ENCODE measurements around the gene ATG2A. TPM values are rescaled to one million over a fixed set of nuclear protein-coding genes. Genes with fewer than 3 reads are reported as not detected.

ATG2A gene
- total and polyA plus RNA-seq, 9 of the 15 experiments (the other 6 are each of a cell fraction or from before 2014, with no cell fraction given): 0.25 to 45.9 (median 5.2) TPM

DNA sequence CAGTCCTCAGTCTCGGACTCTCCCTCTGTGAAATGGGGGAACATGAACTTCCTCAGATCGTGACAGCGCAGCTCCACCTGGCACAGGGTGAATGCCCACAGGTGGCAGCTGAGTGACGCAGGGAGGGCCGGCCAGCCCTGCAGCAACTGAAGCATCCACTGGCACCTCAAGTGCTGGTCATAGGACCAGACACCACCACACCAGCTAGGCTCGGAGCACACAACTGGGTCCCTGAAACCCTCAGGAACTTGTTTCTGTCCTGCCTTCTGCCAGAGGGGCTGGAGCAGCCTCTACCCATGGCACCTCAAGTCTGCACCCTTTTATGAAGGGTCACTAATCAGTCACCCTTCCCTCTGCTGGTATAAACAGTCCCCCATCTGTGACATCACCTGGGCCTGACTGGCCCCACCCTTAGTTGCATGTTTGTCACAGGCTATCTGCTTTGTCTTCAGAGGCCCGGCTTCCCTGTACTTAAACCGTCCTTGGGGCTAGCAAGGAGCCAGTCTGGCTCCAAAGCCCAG is 65.1 kb downstream of the ATG2A start (continued):
- TF ChIP-seq JUND (IDR thresholded peaks at IDR 0.05; ENCODE audit: borderline replicate concordance, low read depth, low read length): peak; percentile 21; the same call in 1 of the 2 replicates
- TF ChIP-seq JUND (tag; IDR thresholded peaks at IDR 0.05; ENCODE audit: borderline replicate concordance, low read depth, low read length): no peak
- TF ChIP-seq ATF7 (IDR thresholded peaks at IDR 0.05): 0 out of 2 replicates have a peak, but pooled peaks have one; percentile 41
- peak; percentile 48; the same call in 1 of the 2 replicates for TF ChIP-seq ATF3 (IDR thresholded peaks at IDR 0.05)
- TF ChIP-seq ATF3 (CRISPR knock-in tag; conservative IDR thresholded peaks at IDR 0.05): no peak

GRCh38 chr11:64850979-64851567 is 65.9 kb downstream of the ATG2A start:
- in situ Hi-C loops (cut with MboI) (no loop called here), intact Hi-C loops (cut with micrococcal nuclease) (no loop called here)
- peak; percentile 29 for FAIRE-seq
- Histone ChIP-seq H3K4me1 (replicated peaks in 1 of 2; ENCODE audit: control insufficient read depth in 2 of 2, insufficient read depth in 2 of 2, low read length in 2 of 2) (peaks cover 48 to 90% of the 10 kb centered on the region in 2 experiments), H3K36me3 (ENCODE audit: control insufficient read depth, insufficient read depth, low read length) (peaks cover 29% of the 10 kb centered on the region; the same call in 2 of the 3 replicates), H3K27ac (ENCODE audit: extremely low read depth, low read depth, low read length) (0 out of 3 replicates have a peak overlapping the region, but pooled peaks have one; percentile 24), H3K9me3 (replicated peaks; ENCODE audit: control insufficient read depth, insufficient read depth, low read depth, low read length) (no peaks in the 10 kb centered on the region), H4K20me1 (replicated peaks; ENCODE audit: control insufficient read depth, insufficient read depth, low read length) (no peaks in the 10 kb centered on the region), H3K27me3 (ENCODE audit: control insufficient read depth in 2 of 2, insufficient read depth in 2 of 2, low read length in 2 of 2) (no peaks in the 10 kb centered on the region), H3K9me1 (ENCODE audit: control insufficient read depth, insufficient read depth, low read length) (no peaks in the 10 kb centered on the region), H2AFZ (ENCODE audit: low read depth, low read length) (no peak overlapping the region), H3K79me2 (ENCODE audit: control insufficient read depth, insufficient read depth, low read length) (peaks cover 3% of the 10 kb centered on the region; the same call in 2 of the 3 replicates), H3K4me3 (no peak overlapping the region), H3K4me2 (ENCODE audit: insufficient read depth, low read length) (no peak overlapping the region), H3K9ac (ENCODE audit: insufficient read depth in 1 of 2, low read depth in 2 of 2, low read length in 2 of 2) (peak overlapping the region in 1 of 2 experiments; percentile 80; a peak in 2 of 4 replicates)
- 60% methylated on average over 10 of the region's 13 CpGs for WGBS (ENCODE audit: insufficient coverage, low coverage, missing lambda C conversion rate)
- no TSS peak for BruUV-seq (replicated peaks)
- POLR2A ChIA-PET: interaction anchor here (0.6 to 3.0 kb wide), 6 partner anchors 16 to 284 kb away, joined by 3 to 12 read pairs (median 4); no protein-coding TSS in a partner anchor
- DNase-seq (ENCODE audit: extremely low read depth in 1 of 4, low spot score in 3 of 4): peak in 1 of 4 experiments; percentile 29
- CTCF ChIA-PET (ENCODE audit: low intra/inter-chr PET ratio): no interaction called here
- no peak for ATAC-seq
- no peak for TF ChIP-seq ZBTB12 (CRISPR knock-in tag; IDR thresholded peaks at IDR 0.05)
- TF ChIP-seq, protein P1, sequence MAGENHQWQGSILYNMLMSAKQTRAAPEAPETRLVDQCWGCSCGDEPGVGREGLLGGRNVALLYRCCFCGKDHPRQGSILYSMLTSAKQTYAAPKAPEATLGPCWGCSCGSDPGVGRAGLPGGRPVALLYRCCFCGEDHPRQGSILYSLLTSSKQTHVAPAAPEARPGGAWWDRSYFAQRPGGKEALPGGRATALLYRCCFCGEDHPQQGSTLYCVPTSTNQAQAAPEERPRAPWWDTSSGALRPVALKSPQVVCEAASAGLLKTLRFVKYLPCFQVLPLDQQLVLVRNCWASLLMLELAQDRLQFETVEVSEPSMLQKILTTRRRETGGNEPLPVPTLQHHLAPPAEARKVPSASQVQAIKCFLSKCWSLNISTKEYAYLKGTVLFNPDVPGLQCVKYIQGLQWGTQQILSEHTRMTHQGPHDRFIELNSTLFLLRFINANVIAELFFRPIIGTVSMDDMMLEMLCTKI (IDR thresholded peaks at IDR 0.05; ENCODE audit: partially characterized antibody): no peak
- no peak for TF ChIP-seq MCM7 (IDR thresholded peaks at IDR 0.05)
- peak; percentile 66 for TF ChIP-seq EGR1 (conservative IDR thresholded peaks at IDR 0.05)
- TF ChIP-seq, protein P2, sequence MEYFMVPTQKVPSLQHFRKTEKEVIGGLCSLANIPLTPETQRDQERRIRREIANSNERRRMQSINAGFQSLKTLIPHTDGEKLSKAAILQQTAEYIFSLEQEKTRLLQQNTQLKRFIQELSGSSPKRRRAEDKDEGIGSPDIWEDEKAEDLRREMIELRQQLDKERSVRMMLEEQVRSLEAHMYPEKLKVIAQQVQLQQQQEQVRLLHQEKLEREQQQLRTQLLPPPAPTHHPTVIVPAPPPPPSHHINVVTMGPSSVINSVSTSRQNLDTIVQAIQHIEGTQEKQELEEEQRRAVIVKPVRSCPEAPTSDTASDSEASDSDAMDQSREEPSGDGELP (CRISPR knock-in tag; IDR thresholded peaks at IDR 0.05; ENCODE audit: borderline replicate concordance): peak; percentile 59
- TF ChIP-seq MAX (CRISPR knock-in tag; IDR thresholded peaks at IDR 0.05): 0 out of 2 replicates have a peak, but pooled peaks have one; percentile 20
- TF ChIP-seq SAFB (IDR thresholded peaks at IDR 0.05; ENCODE audit: borderline replicate concordance, low read depth, low read length): no peak
- peak; percentile 8 for TF ChIP-seq DACH1 (IDR thresholded peaks at IDR 0.05; ENCODE audit: partially characterized antibody)
- TF ChIP-seq MBD2 (IDR thresholded peaks at IDR 0.05; ENCODE audit: borderline replicate concordance, low read depth): no peak
- no peak for TF ChIP-seq TBP (optimal IDR thresholded peaks at IDR 0.05; ENCODE audit: low read depth, low read length)
- TF ChIP-seq MECOM (CRISPR knock-in tag; IDR thresholded peaks at IDR 0.05): no peak
- no peak for TF ChIP-seq SMARCE1 (IDR thresholded peaks at IDR 0.05)

Measured in K562 (cell line).